Measurements from ENCODE around the gene SLC4A9. TPM values are rescaled to one million over a fixed set of nuclear protein-coding genes. Genes with fewer than 3 reads are reported as not detected.
A peak's percentile ranks its signal among the peaks of the same experiment; 100 is the strongest.

Gene SLC4A9
- total RNA-seq, 1 donor from 2014 or later, result 0.25 TPM

GRCh38 chr5:140322751-140323731 is 37.0 kb upstream of the SLC4A9 start:
- Histone ChIP-seq H3K27ac (peak overlapping the region; percentile 70), H3K27me3 (no peaks in the 10 kb centered on the region), H3K9me3 (no peaks in the 10 kb centered on the region), H3K36me3 (no peaks in the 10 kb centered on the region), H3K4me1 (peaks cover 36% of the 10 kb centered on the region), H3K4me3 (no peak overlapping the region)
- intact Hi-C loops (cut with DNase I), result no loop called here
- no peak for DNase-seq (ENCODE audit: extremely low spot score in 2 of 2)
- TF ChIP-seq POLR2AphosphoS5 (IDR thresholded peaks at IDR 0.05; ENCODE audit: insufficient read depth in 1 of 2, low read depth in 1 of 2) (no peak), POLR2A (IDR thresholded peaks at IDR 0.05) (no peak)
- TF ChIP-seq, protein P1, sequence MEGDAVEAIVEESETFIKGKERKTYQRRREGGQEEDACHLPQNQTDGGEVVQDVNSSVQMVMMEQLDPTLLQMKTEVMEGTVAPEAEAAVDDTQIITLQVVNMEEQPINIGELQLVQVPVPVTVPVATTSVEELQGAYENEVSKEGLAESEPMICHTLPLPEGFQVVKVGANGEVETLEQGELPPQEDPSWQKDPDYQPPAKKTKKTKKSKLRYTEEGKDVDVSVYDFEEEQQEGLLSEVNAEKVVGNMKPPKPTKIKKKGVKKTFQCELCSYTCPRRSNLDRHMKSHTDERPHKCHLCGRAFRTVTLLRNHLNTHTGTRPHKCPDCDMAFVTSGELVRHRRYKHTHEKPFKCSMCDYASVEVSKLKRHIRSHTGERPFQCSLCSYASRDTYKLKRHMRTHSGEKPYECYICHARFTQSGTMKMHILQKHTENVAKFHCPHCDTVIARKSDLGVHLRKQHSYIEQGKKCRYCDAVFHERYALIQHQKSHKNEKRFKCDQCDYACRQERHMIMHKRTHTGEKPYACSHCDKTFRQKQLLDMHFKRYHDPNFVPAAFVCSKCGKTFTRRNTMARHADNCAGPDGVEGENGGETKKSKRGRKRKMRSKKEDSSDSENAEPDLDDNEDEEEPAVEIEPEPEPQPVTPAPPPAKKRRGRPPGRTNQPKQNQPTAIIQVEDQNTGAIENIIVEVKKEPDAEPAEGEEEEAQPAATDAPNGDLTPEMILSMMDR (IDR thresholded peaks at IDR 0.05), result no peak

DNA sequence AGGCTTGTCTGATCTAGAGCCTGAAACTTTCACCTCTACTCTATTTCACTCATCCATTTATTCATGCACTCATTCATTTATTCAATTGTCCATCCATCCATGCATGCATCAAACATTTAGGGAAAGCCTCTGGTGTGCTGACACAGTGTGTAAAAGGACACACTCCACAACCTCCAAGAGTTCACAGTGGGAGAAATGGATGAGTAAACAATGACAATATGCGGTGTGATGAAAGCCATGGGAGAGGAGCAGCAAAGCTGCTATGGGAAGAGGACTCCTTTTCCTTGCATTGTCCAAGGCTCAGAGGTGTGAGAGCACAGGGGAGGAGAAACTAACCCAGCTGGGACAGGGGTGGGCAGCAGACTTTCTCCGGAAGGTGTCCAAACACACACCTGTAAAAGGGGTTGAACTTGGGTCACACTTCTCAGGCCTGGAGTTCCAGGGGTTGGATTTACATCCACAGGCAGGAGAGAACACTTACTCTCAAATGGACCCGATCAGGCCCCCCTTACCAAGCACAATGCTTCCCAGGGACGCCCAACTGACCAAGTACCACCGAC is 35.9 kb upstream of the SLC4A9 start:
- no peaks in the 10 kb centered on the region for H3K9me3 ChIP-seq
- H3K4me1 ChIP-seq, result peaks cover 36% of the 10 kb centered on the region
- intact Hi-C loops (cut with DNase I), result no loop called here
- DNase-seq (ENCODE audit: extremely low spot score in 2 of 2), result no peak
- no peak overlapping the region for H3K4me3 ChIP-seq
- no peaks in the 10 kb centered on the region for H3K27me3 ChIP-seq
- H3K27ac ChIP-seq, result peak overlapping the region; percentile 70
- TF ChIP-seq, protein P1 (IDR thresholded peaks at IDR 0.05), result no peak
- TF ChIP-seq POLR2A (IDR thresholded peaks at IDR 0.05), result no peak
- TF ChIP-seq POLR2AphosphoS5 (IDR thresholded peaks at IDR 0.05; ENCODE audit: insufficient read depth in 1 of 2, low read depth in 1 of 2), result no peak
- H3K36me3 ChIP-seq, result no peaks in the 10 kb centered on the region

DNA sequence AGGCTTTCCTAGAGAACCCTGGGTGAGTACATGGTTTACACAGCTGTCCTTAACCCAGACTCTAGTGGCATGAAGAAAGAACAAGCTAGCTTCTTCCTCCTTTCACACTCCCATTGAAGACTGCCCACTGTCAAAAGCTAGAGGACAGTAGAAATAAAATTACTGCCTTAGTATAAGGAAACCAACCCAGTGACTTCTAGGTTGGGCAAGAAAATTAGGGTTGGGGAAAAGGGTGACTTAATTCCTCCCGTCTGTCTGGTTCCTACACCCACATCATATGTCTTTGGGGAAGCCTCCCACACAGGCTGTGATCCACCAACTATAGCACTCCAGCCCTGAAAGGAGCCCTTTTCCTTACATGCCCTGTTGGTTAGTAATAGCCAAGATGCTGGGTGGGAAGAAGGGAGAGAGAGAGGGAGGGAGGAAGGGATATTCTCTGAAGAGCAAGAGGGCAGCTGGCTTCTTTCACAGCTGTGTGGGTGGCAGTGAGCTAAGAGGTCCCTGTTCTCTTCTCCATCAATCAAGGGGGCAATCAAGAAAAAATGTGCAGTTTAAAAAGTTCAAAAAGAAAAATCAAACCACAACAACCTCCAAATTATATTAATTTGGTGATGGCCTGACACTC is 35.3 kb upstream of the SLC4A9 start:
- peak overlapping the region; percentile 70 for H3K27ac ChIP-seq
- TF ChIP-seq, protein P1 (IDR thresholded peaks at IDR 0.05), result no peak
- no peak for TF ChIP-seq POLR2A (IDR thresholded peaks at IDR 0.05)
- no peak for TF ChIP-seq POLR2AphosphoS5 (IDR thresholded peaks at IDR 0.05; ENCODE audit: insufficient read depth in 1 of 2, low read depth in 1 of 2)
- no peaks in the 10 kb centered on the region for H3K27me3 ChIP-seq
- intact Hi-C loops (cut with DNase I), result no loop called here
- no peak overlapping the region for H3K4me3 ChIP-seq
- DNase-seq (ENCODE audit: extremely low spot score in 2 of 2), result no peak
- H3K9me3 ChIP-seq, result no peaks in the 10 kb centered on the region
- H3K4me1 ChIP-seq, result peaks cover 36% of the 10 kb centered on the region
- H3K36me3 ChIP-seq, result no peaks in the 10 kb centered on the region

DNA sequence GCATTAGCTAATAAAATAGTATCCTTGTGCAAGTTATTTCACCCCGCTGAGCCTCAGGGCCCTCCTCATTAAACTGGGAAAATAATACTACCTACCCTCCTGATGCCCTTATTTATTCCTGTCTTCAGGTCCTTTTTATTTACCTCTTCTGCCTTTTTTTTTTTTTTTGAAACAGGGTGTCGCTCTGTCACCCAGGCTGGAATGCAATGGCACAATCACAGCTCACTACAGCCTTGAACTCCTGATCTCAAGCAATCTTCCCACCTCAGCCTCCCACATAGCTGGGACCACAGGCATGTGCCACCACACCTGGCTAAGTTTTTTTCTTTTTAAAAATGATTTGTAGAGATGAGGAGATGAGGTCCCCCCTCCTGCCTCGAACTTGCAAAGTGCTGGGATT is 34.5 kb upstream of the SLC4A9 start:
- no peak for TF ChIP-seq POLR2AphosphoS5 (IDR thresholded peaks at IDR 0.05; ENCODE audit: insufficient read depth in 1 of 2, low read depth in 1 of 2)
- no peak for TF ChIP-seq POLR2A (IDR thresholded peaks at IDR 0.05)
- TF ChIP-seq, protein P1 (IDR thresholded peaks at IDR 0.05), result no peak
- Histone ChIP-seq H3K27ac (no peak overlapping the region), H3K36me3 (no peaks in the 10 kb centered on the region), H3K9me3 (no peaks in the 10 kb centered on the region), H3K27me3 (no peaks in the 10 kb centered on the region), H3K4me3 (no peak overlapping the region), H3K4me1 (peaks cover 36% of the 10 kb centered on the region)
- intact Hi-C loops (cut with DNase I), result no loop called here
- no peak for DNase-seq (ENCODE audit: extremely low spot score in 2 of 2)

Measured in vagina (tissue), 2 donors.